AG04450 (cell line): ENCODE measurements around the gene GLTP. TPM values are rescaled to one million over a fixed set of nuclear protein-coding genes. Genes with fewer than 3 reads are reported as not detected.

Experiments
- CTCF ChIA-PET: fragments of 300-600, 350-600 bp; formaldehyde crosslinking; extraction: SDS; loops from one replicate; lab custom pipeline; 2022; ENCODE audit warnings: antibody characterized with exemption, inconsistent platforms; lab: Charles Lee
- POLR2A ChIA-PET: fragments of 350-600 bp; formaldehyde crosslinking; extraction: SDS; loops from one replicate; lab custom pipeline; 2021; ENCODE audit warnings: antibody characterized with exemption, inconsistent platforms; lab: Yijun Ruan, JAX
- DNase-seq: peaks from one replicate; pipeline ENCODE4 v3.0.0-alpha.2; 2011; ENCODE audit warnings: low read depth, low spot score
- H3K27ac ChIP-seq: one replicate; pipeline ENCODE4 v1.5.1; 2012; ENCODE audit warnings: low read depth, low read length, control low read depth
- H3K27me3 ChIP-seq: one replicate; pipeline ENCODE4 v1.6.0; 2012; ENCODE audit warnings: low read length; ENCODE audit not compliant: control insufficient read depth, insufficient read depth
- H3K4me3 ChIP-seq: 2 replicates; pipeline ENCODE4 v1.5.1; 2011; ENCODE audit warnings: mild to moderate bottlenecking, low read depth, low read length, control low read depth
- H3K9me3 ChIP-seq: 2 replicates; pipeline ENCODE4 v1.5.1; 2012; ENCODE audit warnings: low read length; ENCODE audit not compliant: control insufficient read depth, insufficient read depth
- polyA plus RNA-seq: library from polyadenylated mRNA; depleted of rRNA; stranded (reverse); fragments of >200 nt; gene quantifications from 2 replicates; pipeline ENCODE4 v1.2.3, GENCODE V29; 2011
- TF ChIP-seq, protein P1 (sequence below): IDR thresholded peaks from 2 replicates; pipeline ENCODE4 v1.5.1; 2011; ENCODE audit warnings: low read depth, low read length, control low read depth, inconsistent platforms

The GLTP gene
- polyA plus RNA-seq, 1 experiment = 30.3 TPM

DNA sequence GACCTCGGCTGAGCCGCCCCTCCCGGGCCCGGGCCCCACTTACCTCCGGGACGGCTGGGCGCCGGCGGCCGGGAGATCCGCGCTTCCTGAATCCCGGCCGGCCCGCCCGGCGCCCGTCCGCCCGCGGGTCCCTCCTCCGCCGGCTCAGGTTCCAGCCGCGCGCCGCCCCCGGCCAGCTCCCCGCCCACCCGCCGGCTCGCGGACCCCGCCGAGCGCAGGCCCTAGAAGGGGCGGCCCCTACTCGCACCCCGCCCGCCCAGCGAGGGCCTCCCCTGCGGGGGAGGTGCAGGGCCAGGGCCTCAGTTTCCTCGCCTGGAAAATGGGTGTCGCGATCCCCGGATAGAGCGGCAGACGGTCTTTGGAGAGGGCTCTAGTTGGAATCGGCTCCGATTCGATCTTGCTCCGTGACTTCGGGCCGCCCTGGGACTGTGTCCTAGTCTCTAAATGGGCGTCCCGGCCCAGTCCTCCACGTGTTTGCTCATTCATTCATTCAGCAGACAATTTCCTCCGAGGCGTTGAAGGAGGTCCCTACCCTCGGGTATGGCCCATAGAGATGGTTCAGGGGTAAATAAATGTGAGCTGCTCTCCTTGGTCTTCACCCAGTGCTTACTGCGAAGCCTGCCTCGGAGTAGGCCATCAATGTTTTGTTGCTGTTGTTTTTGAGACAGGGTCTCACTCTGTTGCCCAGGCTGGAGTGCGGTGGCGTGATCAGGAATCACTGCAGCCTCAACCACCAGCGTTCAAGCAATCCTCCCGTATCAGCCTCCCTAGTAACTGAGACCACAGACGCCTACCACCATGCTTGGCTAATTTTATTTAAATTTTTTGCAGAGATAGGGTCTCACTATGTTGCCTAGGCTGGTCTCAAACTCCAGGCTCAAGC lies 46.8 kb downstream of the GLTP start, which contains the start of gene TRPV4:
TRPV4 (minus strand) TSS at position 92 of the 883 bp plus-strand sequence. CDS start 18,602 bp downstream, outside the sequence.
- H3K4me3 ChIP-seq = peak within 1 kb of the TSS; percentile 70
- H3K9me3 ChIP-seq = no peaks in the 10 kb centered on the region
- H3K27ac ChIP-seq = no peak within 1 kb of the TSS
- ChIA-PET CTCF (interaction anchor here (0.5 to 5.7 kb wide), 4 partner anchors 11 to 28 kb away, joined by 3 to 43 read pairs (median 4); no protein-coding TSS in a partner anchor), POLR2A (no interaction called here)
- DNase-seq = no peak
- TF ChIP-seq, protein P1, sequence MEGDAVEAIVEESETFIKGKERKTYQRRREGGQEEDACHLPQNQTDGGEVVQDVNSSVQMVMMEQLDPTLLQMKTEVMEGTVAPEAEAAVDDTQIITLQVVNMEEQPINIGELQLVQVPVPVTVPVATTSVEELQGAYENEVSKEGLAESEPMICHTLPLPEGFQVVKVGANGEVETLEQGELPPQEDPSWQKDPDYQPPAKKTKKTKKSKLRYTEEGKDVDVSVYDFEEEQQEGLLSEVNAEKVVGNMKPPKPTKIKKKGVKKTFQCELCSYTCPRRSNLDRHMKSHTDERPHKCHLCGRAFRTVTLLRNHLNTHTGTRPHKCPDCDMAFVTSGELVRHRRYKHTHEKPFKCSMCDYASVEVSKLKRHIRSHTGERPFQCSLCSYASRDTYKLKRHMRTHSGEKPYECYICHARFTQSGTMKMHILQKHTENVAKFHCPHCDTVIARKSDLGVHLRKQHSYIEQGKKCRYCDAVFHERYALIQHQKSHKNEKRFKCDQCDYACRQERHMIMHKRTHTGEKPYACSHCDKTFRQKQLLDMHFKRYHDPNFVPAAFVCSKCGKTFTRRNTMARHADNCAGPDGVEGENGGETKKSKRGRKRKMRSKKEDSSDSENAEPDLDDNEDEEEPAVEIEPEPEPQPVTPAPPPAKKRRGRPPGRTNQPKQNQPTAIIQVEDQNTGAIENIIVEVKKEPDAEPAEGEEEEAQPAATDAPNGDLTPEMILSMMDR = no peak
- H3K27me3 ChIP-seq = no peaks in the 10 kb centered on the region

DNA sequence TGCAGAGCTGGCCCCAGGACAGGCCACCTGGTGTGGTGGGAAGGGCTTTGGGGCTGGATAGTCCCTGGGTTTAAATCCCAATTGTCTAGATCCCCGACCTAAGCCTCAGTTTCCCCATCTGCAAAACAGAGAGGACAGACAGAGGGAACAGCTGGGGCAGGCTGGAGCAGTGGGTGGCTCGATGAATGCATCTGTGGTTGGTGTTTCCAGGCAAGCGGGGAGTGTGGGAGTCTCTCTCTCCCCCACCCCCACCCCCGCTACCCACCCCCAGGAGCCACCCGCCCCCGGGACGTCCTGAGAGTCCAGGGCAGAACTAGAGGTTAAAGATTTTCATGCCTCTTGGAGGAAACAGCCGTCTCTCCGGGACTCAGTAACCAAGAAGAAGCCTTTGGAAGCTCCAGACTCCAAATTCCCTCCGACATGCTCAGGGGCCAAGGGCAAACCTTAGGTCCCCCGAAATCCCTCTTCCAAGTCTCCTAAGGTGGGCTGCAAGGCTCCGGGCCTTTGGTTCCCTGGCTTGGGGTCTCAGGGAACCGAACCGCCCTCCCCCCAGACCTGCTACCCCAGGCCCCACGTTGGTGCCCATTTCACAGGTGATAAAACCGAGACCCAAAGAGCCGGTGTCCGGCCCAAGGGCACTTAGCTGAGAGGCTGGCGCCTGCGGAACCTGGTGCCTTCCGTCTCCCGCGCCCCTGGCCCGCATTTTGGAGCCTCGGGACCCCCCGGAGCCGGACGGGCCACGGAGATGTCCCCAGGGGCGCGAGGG lies 47.6 kb downstream of the GLTP start:
- POLR2A ChIA-PET = no interaction called here
- no peaks in the 10 kb centered on the region for H3K27me3 ChIP-seq
- CTCF ChIA-PET = interaction anchor here (1.1 to 5.7 kb wide), 3 partner anchors 12 to 27 kb away, joined by 5 to 43 read pairs (median 5); no protein-coding TSS in a partner anchor
- peak overlapping the region; percentile 70 for H3K4me3 ChIP-seq
- TF ChIP-seq, protein P1 = no peak
- H3K27ac ChIP-seq = no peak overlapping the region
- DNase-seq = no peak
- H3K9me3 ChIP-seq = no peaks in the 10 kb centered on the region

- CTCF ChIA-PET = interaction anchor here (1.1 to 5.7 kb wide), 3 partner anchors 13 to 26 kb away, joined by 5 to 43 read pairs (median 5); no protein-coding TSS in a partner anchor
- TF ChIP-seq, protein P1 = no peak
- DNase-seq = no peak
These were observed 48.4 kb downstream of the GLTP start for GRCh38 chr12:109831929-109832328.

DNA sequence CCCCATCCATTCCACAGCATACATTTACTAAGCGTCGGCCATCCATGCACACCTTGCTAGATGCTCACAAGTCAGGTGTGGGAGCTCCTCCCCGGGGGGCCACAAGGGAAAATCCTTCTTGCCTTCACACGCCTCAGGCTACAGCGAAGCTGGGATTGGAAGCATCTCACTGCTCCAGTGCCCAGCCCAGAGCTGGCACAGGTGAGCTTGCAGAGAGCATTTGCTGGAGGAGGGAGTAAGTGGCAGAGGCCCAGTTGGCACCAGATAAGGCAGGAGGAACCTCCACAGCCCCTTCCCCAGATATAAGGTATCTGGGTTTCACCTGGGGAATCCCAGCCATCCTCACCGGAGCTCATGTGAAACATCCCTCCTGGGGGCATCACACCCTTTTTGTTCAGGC lies 49.0 kb downstream of the GLTP start:
- TF ChIP-seq, protein P1 = no peak
- Histone ChIP-seq H3K4me3 (no peak overlapping the region), H3K9me3 (no peaks in the 10 kb centered on the region), H3K27me3 (no peaks in the 10 kb centered on the region), H3K27ac (no peak overlapping the region)
- POLR2A ChIA-PET = interaction anchor here (0.5 kb wide), 1 partner anchor 11 kb away, joined by 3 read pairs; no protein-coding TSS in a partner anchor
- CTCF ChIA-PET = interaction anchor here (1.1 to 4.2 kb wide), 3 partner anchors 13 to 26 kb away, joined by 5 to 27 read pairs (median 6); no protein-coding TSS in a partner anchor
- no peak for DNase-seq

More at GRCh38 chr12:109831929-109832328, 48.4 kb downstream of the GLTP start:
- no peaks in the 10 kb centered on the region for H3K27me3 ChIP-seq
- H3K9me3 ChIP-seq = no peaks in the 10 kb centered on the region
- POLR2A ChIA-PET = interaction anchor here (0.5 kb wide), 1 partner anchor 10 kb away, joined by 3 read pairs; no protein-coding TSS in a partner anchor
- H3K4me3 ChIP-seq = no peak overlapping the region; the same call in 1 of the 2 replicates
- H3K27ac ChIP-seq = no peak overlapping the region
